H1 (cell line): ENCODE measurements around the gene HIBCH. TPM values are rescaled to one million over a fixed set of nuclear protein-coding genes. Genes with fewer than 3 reads are reported as not detected.

Experiments
- CTCF ChIA-PET: fragments of 300-600 bp; sonication (Branson Sonifier 250); formaldehyde crosslinking; loops from one replicate; lab custom pipeline; 2021; ENCODE audit not compliant: partially characterized antibody; lab: Charles Lee
- POLR2A ChIA-PET: fragments of 300-600 bp; sonication (Branson Sonifier 250); formaldehyde crosslinking; loops from one replicate; lab custom pipeline; 2021; ENCODE audit warnings: inconsistent platforms; ENCODE audit not compliant: partially characterized antibody; lab: Charles Lee
- DNase-seq, 2 experiments: peaks; one replicate each; pipeline versions ENCODE4 v3.0.0 to v3.0.0-alpha.2; 2010 to 2022; ENCODE audit warnings: low spot score in 2 of 2, low read depth in 1 of 2, mixed read lengths in 1 of 2
- FAIRE-seq: peaks from 2 replicates; lab custom pipeline; 2011; peaks lifted over from hg19 to GRCh38; lab: Jason Lieb, UNC
- H2AFZ ChIP-seq: 2 replicates; pipeline ENCODE4 v1.8.1; 2012; ENCODE audit warnings: low read length, inconsistent platforms
- H2AK5ac ChIP-seq: 2 replicates; pipeline ENCODE4 v1.6.1; 2013; ENCODE audit warnings: low read depth, low read length
- H2BK120ac ChIP-seq: replicated peaks from 2 replicates; pipeline ENCODE3; 2013; ENCODE audit warnings: low read depth, low read length, inconsistent platforms
- H2BK12ac ChIP-seq: 2 replicates; pipeline ENCODE4 v1.6.1; 2013; ENCODE audit warnings: low read depth, low read length
- H2BK15ac ChIP-seq: 2 replicates; pipeline ENCODE4 v1.6.1; 2013; ENCODE audit warnings: low read length
- H2BK20ac ChIP-seq: 2 replicates; pipeline ENCODE4 v1.6.1; 2013; ENCODE audit warnings: low read length
- H2BK5ac ChIP-seq: 2 replicates; pipeline ENCODE4 v1.6.1; 2013; ENCODE audit warnings: low read depth, low read length
- H3K14ac ChIP-seq: 2 replicates; pipeline ENCODE4 v1.6.1; 2013; ENCODE audit warnings: inconsistent platforms; ENCODE audit not compliant: insufficient read length
- H3K18ac ChIP-seq: 2 replicates; pipeline ENCODE4 v1.6.1; 2013; ENCODE audit warnings: low read length; ENCODE audit errors: extremely low read depth
- H3K23ac ChIP-seq: 2 replicates; pipeline ENCODE4 v1.6.1; 2013; ENCODE audit warnings: inconsistent platforms; ENCODE audit not compliant: insufficient read length
- H3K23me2 ChIP-seq: 2 replicates; pipeline ENCODE4 v1.6.1; 2013; ENCODE audit warnings: low read depth, low read length
- H3K27ac ChIP-seq: 2 replicates; pipeline ENCODE4 v1.6.1; 2011; ENCODE audit warnings: low read depth, low read length, inconsistent platforms
- H3K27me3 ChIP-seq, 4 experiments: replicated peaks in 1 of 4; 1 replicate in 1 of 4; 2 replicates in 3 of 4; pipeline versions ENCODE4 v1.6.1 to v1.8.1; 2011 to 2013; ENCODE audit warnings: low read length in 3 of 4, mild to moderate bottlenecking in 3 of 4, inconsistent platforms in 2 of 4, mixed read lengths in 2 of 4, moderate library complexity in 1 of 4; ENCODE audit not compliant: control insufficient read depth in 3 of 4, insufficient read depth in 3 of 4; ENCODE audit errors: extremely low read depth in 1 of 4
- H3K36me3 ChIP-seq, 4 experiments: 2 replicates each; pipeline versions ENCODE4 v1.6.1 to v1.8.1; 2011 to 2013; ENCODE audit warnings: mild to moderate bottlenecking in 4 of 4, low read length in 3 of 4, moderate library complexity in 2 of 4, control low read depth in 1 of 4, inconsistent platforms in 1 of 4; ENCODE audit not compliant: insufficient read depth in 4 of 4, control insufficient read depth in 2 of 4
- H3K4ac ChIP-seq: replicated peaks from 2 replicates; pipeline ENCODE3; 2013; ENCODE audit warnings: low read length, low read depth, mixed read lengths, inconsistent platforms; ENCODE audit not compliant: insufficient read length
- H3K4me1 ChIP-seq, 4 experiments: replicated peaks in 1 of 4; 1 replicate in 1 of 4; 2 replicates in 3 of 4; pipeline versions ENCODE4 v1.6.1 to v1.8.1; 2011 to 2013; ENCODE audit warnings: low read length in 3 of 4, inconsistent platforms in 2 of 4, mixed read lengths in 1 of 4; ENCODE audit not compliant: insufficient read depth in 4 of 4, control insufficient read depth in 3 of 4
- H3K4me2 ChIP-seq, 2 experiments: 2 replicates each; pipeline versions ENCODE4 v1.6.1 to v1.8.1; 2011 to 2013; ENCODE audit warnings: low read depth in 2 of 2, low read length in 2 of 2, control low read depth in 1 of 2, inconsistent platforms in 1 of 2, mild to moderate bottlenecking in 1 of 2; ENCODE audit not compliant: insufficient read depth in 1 of 2
- H3K4me3 ChIP-seq, 4 experiments: fragments of 200-600, 300-600 bp in 1 of 4; sonication (generic), shearing (Covaris generic), sonication (Bioruptor Twin) in 1 of 4; 2 replicates each; pipeline versions ENCODE4 v1.5.1 to v1.8.1; 2011 to 2016; ENCODE audit warnings: low read length in 4 of 4, low read depth in 3 of 4, control low read depth in 2 of 4, inconsistent platforms in 2 of 4, mild to moderate bottlenecking in 2 of 4, mixed read lengths in 1 of 4, moderate library complexity in 1 of 4; ENCODE audit not compliant: insufficient read depth in 2 of 4; ENCODE audit errors: extremely low read depth in 1 of 4
- H3K56ac ChIP-seq: replicated peaks from 2 replicates; pipeline ENCODE3; 2013; ENCODE audit warnings: low read depth, mild to moderate bottlenecking, mixed read lengths, low read length, inconsistent platforms; ENCODE audit not compliant: insufficient read length
- H3K79me1 ChIP-seq: 2 replicates; pipeline ENCODE4 v1.6.1; 2013; ENCODE audit warnings: low read depth, low read length, control low read depth
- H3K79me2 ChIP-seq, 2 experiments: 2 replicates each; pipeline versions ENCODE4 v1.6.1 to v1.8.1; 2012 to 2013; ENCODE audit warnings: low read length in 2 of 2, mild to moderate bottlenecking in 2 of 2, inconsistent platforms in 1 of 2; ENCODE audit not compliant: insufficient read depth in 2 of 2, control insufficient read depth in 1 of 2
- H3K9ac ChIP-seq, 4 experiments: replicated peaks in 1 of 4; 1 replicate in 1 of 4; 2 replicates in 3 of 4; pipeline versions ENCODE4 v1.6.1 to v1.8.1; 2011 to 2013; ENCODE audit warnings: low read depth in 3 of 4, low read length in 3 of 4, control low read depth in 2 of 4, mild to moderate bottlenecking in 2 of 4, moderate library complexity in 2 of 4, inconsistent platforms in 1 of 4; ENCODE audit errors: extremely low read depth in 1 of 4
- H3K9me3 ChIP-seq, 2 experiments: 2 replicates each; pipeline versions ENCODE4 v1.6.1 to v1.8.1; 2012 to 2013; ENCODE audit warnings: mild to moderate bottlenecking in 2 of 2, moderate library complexity in 2 of 2, control low read depth in 1 of 2, inconsistent platforms in 1 of 2, low read depth in 1 of 2, low read length in 1 of 2, mixed read lengths in 1 of 2; ENCODE audit not compliant: insufficient read depth in 2 of 2
- H4K20me1 ChIP-seq, 2 experiments: replicated peaks in 1 of 2; 2 replicates each; pipeline versions ENCODE3 to v1.8.1; 2011 to 2013; ENCODE audit warnings: inconsistent platforms in 2 of 2, low read length in 2 of 2, mild to moderate bottlenecking in 1 of 2; ENCODE audit not compliant: insufficient read depth in 2 of 2, control insufficient read depth in 1 of 2
- H4K5ac ChIP-seq: 2 replicates; pipeline ENCODE4 v1.6.1; 2013; ENCODE audit warnings: low read length, low read depth, mixed read lengths, inconsistent platforms; ENCODE audit not compliant: insufficient read length
- H4K8ac ChIP-seq: 2 replicates; pipeline ENCODE4 v1.8.0; 2013; ENCODE audit warnings: mild to moderate bottlenecking, moderate library complexity, low read length, inconsistent platforms; ENCODE audit not compliant: insufficient read depth; ENCODE audit errors: extremely low read depth
- H4K91ac ChIP-seq: replicated peaks from 2 replicates; pipeline ENCODE3; 2013; ENCODE audit warnings: low read length, mixed read lengths, inconsistent platforms; ENCODE audit not compliant: insufficient read length
- ATF2 ChIP-seq: IDR thresholded peaks from 2 replicates; pipeline ENCODE4 v1.6.1; 2012; ENCODE audit warnings: low read length, inconsistent platforms
- EP300 ChIP-seq, 2 experiments: IDR thresholded peaks; 1 replicate in 1 of 2; 2 replicates in 1 of 2; pipeline ENCODE4 v1.6.1; 2011 to 2012; ENCODE audit warnings: low read depth in 2 of 2, low read length in 2 of 2, mild to moderate bottlenecking in 2 of 2, borderline replicate concordance in 1 of 2, inconsistent platforms in 1 of 2, moderate library complexity in 1 of 2
- NANOG ChIP-seq: IDR thresholded peaks from 2 replicates; pipeline ENCODE4 v1.6.1; 2011; ENCODE audit warnings: low read length, low read depth, mild to moderate bottlenecking, inconsistent platforms; ENCODE audit not compliant: insufficient read depth, poor library complexity, severe bottlenecking
- POU5F1 ChIP-seq: IDR thresholded peaks from 2 replicates; pipeline ENCODE4 v1.6.1; 2011; ENCODE audit warnings: low read depth, mild to moderate bottlenecking, low read length, moderate library complexity
- RAD21 ChIP-seq, 2 experiments: IDR thresholded peaks in 1 of 2; conservative IDR thresholded peaks in 1 of 2; 2 replicates each; pipeline ENCODE4 v1.6.1; 2011; ENCODE audit warnings: low read depth in 2 of 2, low read length in 2 of 2, improper control_type of control experiment in 1 of 2, inconsistent platforms in 1 of 2, mild to moderate bottlenecking in 1 of 2, moderate library complexity in 1 of 2
- RXRA ChIP-seq: IDR thresholded peaks from 2 replicates; pipeline ENCODE4 v1.6.1; 2011; ENCODE audit warnings: low read depth, mild to moderate bottlenecking, low read length, moderate library complexity; ENCODE audit not compliant: insufficient read depth
- SIRT6 ChIP-seq: IDR thresholded peaks from one replicate; pipeline ENCODE4 v1.7.1; 2012; ENCODE audit warnings: low read length, inconsistent platforms
- TAF7 ChIP-seq: optimal IDR thresholded peaks from 2 replicates; pipeline ENCODE3; 2011; ENCODE audit warnings: low read depth, mild to moderate bottlenecking, inconsistent platforms, low read length, moderate library complexity, borderline replicate concordance
- TBP ChIP-seq: IDR thresholded peaks from 2 replicates; pipeline ENCODE4 v1.6.1; 2011; ENCODE audit warnings: low read depth, low read length, improper control_type of control experiment
- WGBS, 2 experiments: shearing (Covaris generic) in 1 of 2; methylation state at CpG; one replicate each; pipeline versions ENCODE4 v1.1.6 to v1.1.7; 2013 to 2015; ENCODE audit warnings: low lambda C conversion rate in 2 of 2, mixed read lengths in 2 of 2, inconsistent platforms in 1 of 2, low coverage in 1 of 2, missing lambda C conversion rate in 1 of 2; ENCODE audit not compliant: insufficient replicate concordance in 2 of 2, insufficient coverage in 1 of 2, insufficient read length in 1 of 2; ENCODE audit errors: extremely low coverage in 1 of 2, missing lambda C conversion rate in 1 of 2; 5-methylcytosine and 5-hydroxymethylcytosine counted together
- polyA plus RNA-seq, 7 experiments: library from polyadenylated mRNA; depleted of rRNA in 3 of 7; stranded (reverse) in 5 of 7; unstranded in 2 of 7; fragments of >200 nt in 5 of 7; fragments of 200-250 nt in 2 of 7; gene quantifications; 1 replicate in 5 of 7; 2 replicates in 1 of 7; 4 replicates in 1 of 7; pipeline versions ENCODE4 v1.2.1 to v1.2.3, GENCODE V29; 2011 to 2013; ENCODE audit warnings: missing spikeins in 2 of 7, mixed read lengths in 2 of 7
- total RNA-seq: library from RNA; stranded (reverse); fragmentation: NEBNext Ultra II Directional; extraction: Animal tissue kit (Norgen Biotek cat#: 25700); gene quantifications from 2 replicates; pipeline ENCODE4 v1.2.1, GENCODE V29; 2021
- TF ChIP-seq, protein P1 (sequence below): IDR thresholded peaks from 2 replicates; pipeline ENCODE4 v1.6.1; 2011; ENCODE audit warnings: low read depth, mild to moderate bottlenecking, low read length; ENCODE audit not compliant: insufficient read depth

The HIBCH gene
- total and polyA plus RNA-seq, 2 of the 8 experiments (the other 6 are each of a cell fraction or from before 2014, with no cell fraction given), result 7.5 to 31.8 TPM

GRCh38 chr2:190315273-190315672 is 4.4 kb downstream of the HIBCH start:
- H3K79me2 ChIP-seq, result peaks cover 0 to 29% of the 10 kb centered on the region in 2 experiments; a peak in 2 of 4 replicates
- H4K5ac ChIP-seq, result no peak overlapping the region
- no peak overlapping the region for H3K23ac ChIP-seq
- H3K36me3 ChIP-seq, result peaks cover 0 to 7% (median 0%) of the 10 kb centered on the region in 4 experiments; a peak in 2 of 8 replicates
- FAIRE-seq (no peak), DNase-seq (no peak)
- no peaks in the 10 kb centered on the region; the same call in 1 of the 2 replicates for H3K79me1 ChIP-seq
- no peak overlapping the region for H2BK12ac ChIP-seq
- no peak overlapping the region for H3K4me2 ChIP-seq
- no peak overlapping the region for H3K9ac ChIP-seq
- CTCF ChIA-PET, result interaction anchor here (0.9 to 1.8 kb wide), 11 partner anchors 8 to 330 kb away, joined by 3 to 11 read pairs (median 4); no protein-coding TSS in a partner anchor
- no peaks in the 10 kb centered on the region for H3K27me3 ChIP-seq
- H2BK120ac ChIP-seq, result no peak overlapping the region
- H3K18ac ChIP-seq, result no peak overlapping the region
- no peak overlapping the region for H2BK5ac ChIP-seq
- H4K8ac ChIP-seq, result no peak overlapping the region
- H3K4me3 ChIP-seq, result no peak overlapping the region
- H4K91ac ChIP-seq, result no peak overlapping the region
- no peak overlapping the region for H2BK15ac ChIP-seq
- no peak overlapping the region for H2AK5ac ChIP-seq
- POLR2A ChIA-PET, result no interaction called here
- 84% methylated on average over 2 of the region's 2 CpGs; no CpG with 5 or more reads in 1 of the 2 experiments for WGBS, 2 experiments
- no peak overlapping the region for H3K4ac ChIP-seq
- no peak overlapping the region for H3K14ac ChIP-seq
- H3K56ac ChIP-seq, result no peak overlapping the region
- H2BK20ac ChIP-seq, result no peak overlapping the region
- H4K20me1 ChIP-seq, result peaks cover 0 to 3% of the 10 kb centered on the region in 2 experiments
- H2AFZ ChIP-seq, result no peak overlapping the region
- H3K27ac ChIP-seq, result no peak overlapping the region
- H3K9me3 ChIP-seq, result no peaks in the 10 kb centered on the region
- H3K4me1 ChIP-seq, result peaks cover 0 to 5% (median 1%) of the 10 kb centered on the region in 4 experiments; a peak in 3 of 7 replicates
- peaks cover 5% of the 10 kb centered on the region; the same call in 1 of the 2 replicates for H3K23me2 ChIP-seq
- TF ChIP-seq TBP (no peak), NANOG (no peak), RAD21 (IDR thresholded peaks at IDR 0.05 in 1 of 2, conservative IDR thresholded peaks at IDR 0.05 in 1 of 2; ENCODE audit: low read depth in 2 of 2, low read length in 2 of 2) (no peak), ATF2 (no peak), SIRT6 (no peak), EP300 (IDR thresholded peaks at IDR 0.05; ENCODE audit: borderline replicate concordance in 1 of 2, low read depth in 2 of 2, low read length in 2 of 2) (no peak), POU5F1 (no peak), TAF7 (no peak), RXRA (no peak)
- TF ChIP-seq, protein P1, sequence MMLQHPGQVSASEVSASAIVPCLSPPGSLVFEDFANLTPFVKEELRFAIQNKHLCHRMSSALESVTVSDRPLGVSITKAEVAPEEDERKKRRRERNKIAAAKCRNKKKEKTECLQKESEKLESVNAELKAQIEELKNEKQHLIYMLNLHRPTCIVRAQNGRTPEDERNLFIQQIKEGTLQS, result no peak
